ENCODE measurements around the gene PIGS.

PIGS gene

GRCh38 chr17:28506763-28507487, 64.4 kb downstream of the PIGS start:
- DNase-seq (ENCODE audit: low read depth) = no peak

GRCh38 chr17:28505986-28506665, 65.2 kb downstream of the PIGS start, which contains the start of gene FOXN1:
FOXN1 (plus strand) TSS chr17:28506348; CDS start chr17:28523970, 17,622 bp downstream.
- DNase-seq (ENCODE audit: low read depth) = no peak

- no peak for DNase-seq (ENCODE audit: low read depth)
Measured at GRCh38 chr17:28503420-28503819, 67.9 kb downstream of the PIGS start.

Data from stimulated activated CD8-positive, alpha-beta memory T cell treated with anti-CD3 and anti-CD28 coated beads, Interleukin-15, amount 100 ng/mL, for 24 hours (primary cell).